Naive B cell (primary cell): ENCODE data around the gene TMEM198. TPM values are rescaled to one million over a fixed set of nuclear protein-coding genes. Genes with fewer than 3 reads are reported as not detected.

Experiments
- ATAC-seq, 2 donors: fragments of 150-1000 bp; cut with Tn5 transposase; 2 replicates each; pipeline ENCODE4 v1.10.0; 2021; ENCODE audit warnings: low read depth in 2 of 2, mild to moderate bottlenecking in 2 of 2, moderate library complexity in 2 of 2
- DNase-seq: peaks from one replicate; pipeline ENCODE4 v3.0.0; 2022
- H3K27ac Mint-ChIP-seq, 6 donors: one replicate each; pipeline ENCODE4 v1.8.0; 2020 to 2022; ENCODE audit warnings: mild to moderate bottlenecking in 6 of 6, mixed read lengths in 6 of 6, moderate library complexity in 5 of 6, inconsistent platforms in 2 of 6
- H3K27me3 Mint-ChIP-seq, 3 donors: one replicate each; pipeline ENCODE4 v1.8.0; 2021 to 2022; ENCODE audit warnings: mixed read lengths in 3 of 3, mild to moderate bottlenecking in 1 of 3
- H3K36me3 Mint-ChIP-seq, 2 donors: one replicate each; pipeline ENCODE4 v1.8.0; 2020 to 2022; ENCODE audit warnings: mixed read lengths in 2 of 2, inconsistent platforms in 1 of 2, mild to moderate bottlenecking in 1 of 2
- H3K4me1 Mint-ChIP-seq, 3 donors: one replicate each; pipeline ENCODE4 v1.8.0; 2020 to 2022; ENCODE audit warnings: mixed read lengths in 3 of 3, inconsistent platforms in 1 of 3, mild to moderate bottlenecking in 1 of 3, moderate library complexity in 1 of 3
- H3K4me3 Mint-ChIP-seq, 8 donors: one replicate each; pipeline ENCODE4 v1.8.0; 2020 to 2022; ENCODE audit warnings: mild to moderate bottlenecking in 8 of 8, mixed read lengths in 8 of 8, moderate library complexity in 8 of 8, inconsistent platforms in 2 of 8
- H3K9me3 Mint-ChIP-seq, 7 donors: one replicate each; pipeline ENCODE4 v1.8.0; 2020 to 2022; ENCODE audit warnings: mixed read lengths in 7 of 7, mild to moderate bottlenecking in 5 of 7, inconsistent platforms in 2 of 7, moderate library complexity in 1 of 7
- polyA plus RNA-seq, 6 donors: library from polyadenylated mRNA; unstranded; fragments of 300-500 nt; fragmentation: Illumina TruSeq; gene quantifications; one replicate each; pipeline ENCODE4 v1.2.3, GENCODE V29; 2021; ENCODE audit warnings: low read depth in 6 of 6

Gene TMEM198
- polyA plus RNA-seq, 6 donors from 2014 or later: 1.2 TPM; not detected in 5

- Mint-ChIP-seq H3K9me3 (peaks cover 0 to 2% (median 0%) of the 10 kb centered on the region in 7 donors), H3K36me3 (no peaks in the 10 kb centered on the region), H3K27me3 (peaks cover 27 to 69% (median 65%) of the 10 kb centered on the region in 3 donors), H3K27ac (peak overlapping the region in 1 of 6 donors; percentile 50), H3K4me3 (peak overlapping the region in 5 of 8 donors; percentile 35 to 66 (median 64)), H3K4me1 (peaks cover 5 to 7% (median 7%) of the 10 kb centered on the region in 3 donors)
- ATAC-seq (no peak), DNase-seq (no peak)
These were observed 25.8 kb downstream of the TMEM198 start for GRCh38 chr2:219569635-219570034.

DNA sequence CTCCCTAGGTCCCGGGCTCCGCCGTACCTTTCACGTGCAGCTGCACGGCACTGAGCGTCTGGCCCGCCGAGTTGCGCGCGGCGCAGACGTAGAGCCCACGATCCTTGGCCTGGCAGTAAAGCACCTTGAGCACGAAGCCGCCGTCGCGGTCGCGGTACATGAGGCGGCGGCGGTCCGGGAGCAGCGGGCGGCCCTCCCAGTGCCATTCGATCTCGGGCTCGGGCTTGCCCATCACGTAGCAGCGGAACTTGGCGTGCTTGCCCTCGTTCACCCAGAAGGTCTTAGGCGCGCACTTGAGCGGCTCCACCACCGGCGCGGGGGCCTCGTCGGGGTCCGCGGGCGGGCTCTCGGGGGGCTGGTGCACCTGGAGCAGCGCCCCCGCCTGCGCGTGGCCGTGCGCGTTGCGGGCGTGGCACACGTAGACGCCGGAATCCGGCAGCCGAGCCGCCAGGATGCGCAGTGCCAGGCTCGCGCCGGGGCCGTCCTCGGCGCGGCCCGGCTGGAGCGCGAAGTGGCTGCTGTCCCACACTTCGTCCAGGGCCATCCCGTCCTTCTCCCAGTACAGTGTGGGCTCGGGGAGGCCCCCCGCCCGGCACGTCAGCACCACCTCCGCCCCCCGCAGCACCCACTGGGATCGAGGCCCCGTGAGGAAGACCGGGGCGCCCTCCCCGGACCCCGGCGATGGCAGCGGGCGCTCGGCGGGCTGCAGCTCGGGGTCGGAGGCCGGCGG is 26.5 kb downstream of the TMEM198 start:
- ATAC-seq (peak in 1 of 2 donors; percentile 25), DNase-seq (no peak)
- Mint-ChIP-seq H3K4me3 (peak overlapping the region in 6 of 8 donors; percentile 44 to 82 (median 65)), H3K27me3 (peaks cover 29 to 76% (median 70%) of the 10 kb centered on the region in 3 donors), H3K36me3 (no peaks in the 10 kb centered on the region), H3K9me3 (peaks cover 0 to 2% (median 0%) of the 10 kb centered on the region in 7 donors), H3K4me1 (peaks cover 5 to 7% (median 7%) of the 10 kb centered on the region in 3 donors), H3K27ac (no peak overlapping the region)

DNA sequence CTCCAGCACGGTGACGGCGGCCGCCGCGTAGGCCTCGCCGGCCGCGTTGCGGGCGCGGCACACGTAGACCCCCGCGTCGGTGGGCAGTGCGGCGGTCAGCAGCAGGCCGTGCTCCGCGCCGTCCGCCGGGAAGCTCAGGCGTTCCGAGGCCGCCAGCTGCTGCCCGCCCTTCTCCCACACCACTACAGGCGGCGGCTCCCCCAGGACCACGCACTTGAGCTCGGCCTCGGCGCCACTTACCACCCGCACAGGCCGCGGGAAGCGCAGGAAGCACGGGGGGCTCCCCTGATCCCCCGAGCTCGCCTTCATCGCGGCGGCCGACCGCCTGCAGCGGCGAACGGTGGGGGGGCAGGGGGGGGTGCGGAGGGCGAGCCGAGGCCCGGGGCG is 27.1 kb downstream of the TMEM198 start:
- DNase-seq (no peak), ATAC-seq (peak; percentile 10 to 20)
- peaks cover 0 to 2% (median 0%) of the 10 kb centered on the region in 7 donors for H3K9me3 Mint-ChIP-seq
- H3K27ac Mint-ChIP-seq: no peak overlapping the region
- peak overlapping the region in 1 of 8 donors; percentile 50 for H3K4me3 Mint-ChIP-seq
- no peaks in the 10 kb centered on the region for H3K36me3 Mint-ChIP-seq
- peaks cover 32 to 78% (median 74%) of the 10 kb centered on the region in 3 donors for H3K27me3 Mint-ChIP-seq
- peaks cover 5 to 7% (median 7%) of the 10 kb centered on the region in 3 donors for H3K4me1 Mint-ChIP-seq

GRCh38 chr2:219571311-219572236 is 27.7 kb downstream of the TMEM198 start, which contains the start of gene OBSL1:
Gene OBSL1 (minus strand): TSS chr2:219571539. CDS start chr2:219571232, 307 bp downstream.
- peak within 1 kb of the TSS in 6 of 8 donors; percentile 19 to 69 (median 42) for H3K4me3 Mint-ChIP-seq

GRCh38 chr2:219572237-219573001 is 28.6 kb downstream of the TMEM198 start, which contains the start of gene INHA:
Gene INHA (plus strand): TSS chr2:219572310. CDS start chr2:219572375, 65 bp downstream.
- ATAC-seq (no peak), DNase-seq (no peak)
- H3K9me3 Mint-ChIP-seq: no peaks in the 10 kb centered on the region
- peaks cover 40 to 81% (median 74%) of the 10 kb centered on the region in 3 donors for H3K27me3 Mint-ChIP-seq
- no peak within 1 kb of the TSS for H3K27ac Mint-ChIP-seq
- H3K4me1 Mint-ChIP-seq: peaks cover 5 to 7% (median 7%) of the 10 kb centered on the region in 3 donors
- H3K36me3 Mint-ChIP-seq: no peaks in the 10 kb centered on the region
- peak within 1 kb of the TSS in 7 of 8 donors; percentile 19 to 73 (median 42) for H3K4me3 Mint-ChIP-seq

More at GRCh38 chr2:219571311-219572236, 27.7 kb downstream of the TMEM198 start, which contains the start of gene OBSL1:
- Mint-ChIP-seq H3K4me1 (peaks cover 5 to 7% (median 7%) of the 10 kb centered on the region in 3 donors), H3K27me3 (peaks cover 37 to 78% (median 74%) of the 10 kb centered on the region in 3 donors), H3K27ac (no peak within 1 kb of the TSS), H3K36me3 (no peaks in the 10 kb centered on the region), H3K9me3 (peaks cover 0 to 2% (median 0%) of the 10 kb centered on the region in 7 donors)
- DNase-seq (no peak), ATAC-seq (peak; percentile 14 to 36)

- Mint-ChIP-seq H3K4me1 (peaks cover 5 to 7% (median 7%) of the 10 kb centered on the region in 3 donors), H3K36me3 (no peaks in the 10 kb centered on the region), H3K9me3 (no peaks in the 10 kb centered on the region), H3K4me3 (peak overlapping the region in 3 of 8 donors; percentile 26 to 73 (median 32)), H3K27me3 (peaks cover 44 to 75% (median 70%) of the 10 kb centered on the region in 3 donors), H3K27ac (peak overlapping the region in 1 of 6 donors; percentile 47)
- no peak for DNase-seq
- ATAC-seq: no peak
These were observed 29.3 kb downstream of the TMEM198 start for GRCh38 chr2:219573166-219573565.

DNA sequence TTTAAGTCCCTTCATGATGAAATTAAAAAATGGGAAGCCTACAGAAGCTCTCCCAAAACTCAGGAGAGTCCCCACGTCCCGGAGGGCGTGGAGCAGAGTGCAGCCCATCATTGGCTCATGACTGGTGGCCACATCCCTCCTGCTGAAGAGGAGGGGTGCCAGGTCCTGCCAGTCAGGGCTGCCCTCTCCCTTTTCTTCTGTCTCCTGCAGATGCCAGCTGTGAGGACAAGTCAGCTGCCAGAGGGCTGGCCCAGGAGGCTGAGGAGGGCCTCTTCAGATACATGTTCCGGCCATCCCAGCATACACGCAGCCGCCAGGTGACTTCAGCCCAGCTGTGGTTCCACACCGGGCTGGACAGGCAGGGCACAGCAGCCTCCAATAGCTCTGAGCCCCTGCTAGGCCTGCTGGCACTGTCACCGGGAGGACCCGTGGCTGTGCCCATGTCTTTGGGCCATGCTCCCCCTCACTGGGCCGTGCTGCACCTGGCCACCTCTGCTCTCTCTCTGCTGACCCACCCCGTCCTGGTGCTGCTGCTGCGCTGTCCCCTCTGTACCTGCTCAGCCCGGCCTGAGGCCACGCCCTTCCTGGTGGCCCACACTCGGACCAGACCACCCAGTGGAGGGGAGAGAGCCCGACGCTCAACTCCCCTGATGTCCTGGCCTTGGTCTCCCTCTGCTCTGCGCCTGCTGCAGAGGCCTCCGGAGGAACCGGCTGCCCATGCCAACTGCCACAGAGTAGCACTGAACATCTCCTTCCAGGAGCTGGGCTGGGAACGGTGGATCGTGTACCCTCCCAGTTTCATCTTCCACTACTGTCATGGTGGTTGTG is 30.9 kb downstream of the TMEM198 start:
- Mint-ChIP-seq H3K9me3 (no peaks in the 10 kb centered on the region), H3K36me3 (no peaks in the 10 kb centered on the region), H3K27ac (no peak overlapping the region), H3K27me3 (peaks cover 48 to 74% (median 69%) of the 10 kb centered on the region in 3 donors), H3K4me1 (peaks cover 5 to 7% (median 6%) of the 10 kb centered on the region in 3 donors), H3K4me3 (no peak overlapping the region)
- ATAC-seq (no peak), DNase-seq (no peak)

DNA sequence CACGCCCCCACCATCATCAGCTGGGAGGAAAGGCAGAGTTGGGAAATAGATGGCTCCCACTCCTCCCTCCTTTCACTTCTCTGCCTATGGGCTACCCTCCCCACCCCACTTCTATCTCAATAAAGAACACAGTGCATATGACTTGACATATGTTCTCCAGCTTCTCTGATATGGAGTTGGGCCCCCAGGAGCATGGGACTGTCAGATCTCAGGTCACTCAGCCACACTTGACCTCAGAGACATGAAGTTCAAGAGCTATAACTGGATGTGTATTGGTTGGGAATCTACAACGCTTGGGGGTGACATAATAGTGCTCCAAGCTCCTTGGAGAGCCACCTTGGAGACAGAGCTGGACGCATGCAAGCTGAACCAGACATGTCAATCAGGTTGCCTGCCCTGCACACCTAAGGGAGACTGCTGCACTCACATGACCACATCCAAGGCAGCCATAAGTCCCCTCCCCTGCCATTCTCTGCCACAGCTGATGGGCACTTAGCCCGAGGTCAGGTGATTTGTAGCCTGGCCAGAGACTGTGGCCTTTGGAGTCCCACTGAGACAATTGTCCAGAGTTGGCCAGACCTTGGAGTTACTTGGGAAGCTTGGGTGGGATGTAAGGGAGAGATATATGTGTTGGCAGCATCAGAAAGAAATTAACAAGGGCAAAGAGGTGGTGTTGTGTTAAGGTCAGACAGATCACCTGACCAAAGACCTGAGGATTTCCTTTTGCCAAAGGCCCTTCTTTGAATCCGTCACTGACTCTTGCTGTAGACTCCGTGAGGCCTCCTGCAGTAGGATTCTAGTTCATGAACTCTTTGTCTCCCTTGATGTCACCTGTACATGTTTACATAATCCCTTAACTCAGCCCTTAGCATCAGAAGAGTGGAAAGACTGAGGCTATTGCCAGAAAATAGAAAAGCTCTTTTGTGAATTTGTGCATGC is 32.0 kb downstream of the TMEM198 start:
- Mint-ChIP-seq H3K27ac (no peak overlapping the region), H3K27me3 (peaks cover 45 to 72% (median 66%) of the 10 kb centered on the region in 3 donors)

DNA sequence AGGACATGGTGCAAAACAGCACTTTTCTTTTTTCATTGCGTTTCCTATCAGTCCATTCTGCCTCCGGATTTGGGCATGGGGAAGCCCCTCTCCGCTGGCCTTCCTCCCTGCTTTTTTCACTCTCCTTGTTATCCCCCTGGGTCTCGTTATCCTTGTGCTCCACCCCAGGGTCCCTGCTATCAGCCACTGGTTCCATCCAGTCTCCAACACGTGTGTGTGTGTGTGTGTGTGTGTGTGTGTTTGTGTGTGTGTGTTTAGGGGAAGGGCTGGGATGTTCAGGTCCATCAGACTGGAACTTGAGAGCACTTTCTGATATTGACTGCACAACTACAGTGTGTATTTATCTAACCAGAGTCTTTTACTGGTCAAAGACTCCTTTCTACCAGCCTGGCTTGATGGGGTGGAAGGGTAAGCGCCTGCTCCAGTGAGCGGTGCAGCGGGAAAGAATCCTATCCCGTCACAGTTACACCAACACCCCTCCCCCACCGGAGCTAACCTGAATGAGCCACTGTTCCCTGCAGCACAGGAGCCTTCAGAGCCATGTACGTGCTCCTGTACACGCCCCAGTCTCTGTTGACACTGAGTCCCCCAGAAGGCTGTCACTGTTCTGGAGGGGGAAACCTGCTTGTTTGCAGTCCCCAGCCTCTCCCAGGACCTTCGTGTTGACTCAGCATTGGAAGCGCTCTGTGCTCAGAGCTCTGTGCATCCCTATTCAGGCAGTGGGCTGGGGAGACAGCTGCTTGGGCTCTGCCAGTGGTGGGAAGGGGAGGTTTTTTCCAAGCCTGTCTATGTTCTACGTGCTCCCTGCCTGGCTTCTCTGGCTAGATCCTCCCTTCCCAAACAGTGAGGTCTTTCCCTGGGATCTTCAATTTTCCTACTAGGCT is 32.9 kb downstream of the TMEM198 start:
- ATAC-seq (no peak), DNase-seq (no peak)
- peaks cover 44 to 77% (median 63%) of the 10 kb centered on the region in 3 donors for H3K27me3 Mint-ChIP-seq
- no peaks in the 10 kb centered on the region for H3K36me3 Mint-ChIP-seq
- peaks cover 2 to 4% (median 3%) of the 10 kb centered on the region in 3 donors for H3K4me1 Mint-ChIP-seq
- peak overlapping the region in 1 of 6 donors; percentile 42 for H3K27ac Mint-ChIP-seq
- H3K4me3 Mint-ChIP-seq: no peak overlapping the region
- no peaks in the 10 kb centered on the region for H3K9me3 Mint-ChIP-seq

More for the DNA sequence above, 32.0 kb downstream of the TMEM198 start:
- H3K4me1 Mint-ChIP-seq: peaks cover 3 to 7% (median 5%) of the 10 kb centered on the region in 3 donors
- H3K9me3 Mint-ChIP-seq: no peaks in the 10 kb centered on the region
- H3K36me3 Mint-ChIP-seq: no peaks in the 10 kb centered on the region
- H3K4me3 Mint-ChIP-seq: peak overlapping the region in 1 of 8 donors; percentile 60
- DNase-seq: no peak
- no peak for ATAC-seq

- DNase-seq: no peak
- no peaks in the 10 kb centered on the region for H3K36me3 Mint-ChIP-seq
- H3K9me3 Mint-ChIP-seq: no peaks in the 10 kb centered on the region
- no peak for ATAC-seq
- no peak overlapping the region for H3K27ac Mint-ChIP-seq
- no peak overlapping the region for H3K4me3 Mint-ChIP-seq
- no peaks in the 10 kb centered on the region for H3K4me1 Mint-ChIP-seq
- peaks cover 32 to 57% (median 42%) of the 10 kb centered on the region in 3 donors for H3K27me3 Mint-ChIP-seq
These were observed 35.2 kb downstream of the TMEM198 start for GRCh38 chr2:219578811-219579613.
